GM10248 (cell line): ENCODE results near the gene STXBP4.

Source experiments
- CTCF ChIA-PET: fragments of 300-600 bp; sonication (Branson Sonifier 250); formaldehyde crosslinking; extraction: SDS; loops from one replicate; lab custom pipeline; 2021; ENCODE audit warnings: antibody characterized with exemption; lab: Yijun Ruan, JAX
- POLR2A ChIA-PET: fragments of 350-650 bp; sonication (Branson Sonifier 250); formaldehyde crosslinking; extraction: SDS; loops from one replicate; lab custom pipeline; 2020; ENCODE audit warnings: antibody characterized with exemption; lab: Yijun Ruan, JAX
- DNase-seq: peaks from one replicate; pipeline ENCODE4 v3.0.0; 2012; ENCODE audit errors: extremely low spot score
- CTCF ChIP-seq: IDR thresholded peaks from 2 replicates; pipeline ENCODE4 v1.5.1; 2012; ENCODE audit warnings: mild to moderate bottlenecking, low read depth; ENCODE audit errors: extremely low read depth, missing control alignments, control extremely low read depth

The STXBP4 gene

GRCh38 chr17:55167024-55167725 is 198.6 kb downstream of the STXBP4 start:
- CTCF ChIA-PET = interaction anchor here (1.5 kb wide), 2 partner anchors 19 to 187 kb away, joined by 3 to 4 read pairs; no protein-coding TSS in a partner anchor
- POLR2A ChIA-PET = no interaction called here
- TF ChIP-seq CTCF = no peak
- DNase-seq = no peak

GRCh38 chr17:55168958-55169687 is 200.6 kb downstream of the STXBP4 start:
- no peak for TF ChIP-seq CTCF
- POLR2A ChIA-PET = no interaction called here
- CTCF ChIA-PET = interaction anchor here (1.2 kb wide), 1 partner anchor 11 kb away, joined by 3 read pairs; no protein-coding TSS in a partner anchor
- peak; percentile 43 for DNase-seq

GRCh38 chr17:55171634-55172328 is 203.2 kb downstream of the STXBP4 start:
- CTCF ChIA-PET = interaction anchor here (0.9 to 1.6 kb wide), 2 partner anchors 8 to 11 kb away, joined by 3 to 4 read pairs; no protein-coding TSS in a partner anchor
- POLR2A ChIA-PET = no interaction called here

GRCh38 chr17:55172612-55173011 is 204.0 kb downstream of the STXBP4 start:
- POLR2A ChIA-PET = no interaction called here

More at GRCh38 chr17:55171634-55172328, 203.2 kb downstream of the STXBP4 start:
- peak; percentile 13 for DNase-seq
- TF ChIP-seq CTCF = no peak

GRCh38 chr17:55174133-55174532 is 205.6 kb downstream of the STXBP4 start:
- no peak for DNase-seq
- CTCF ChIA-PET = no interaction called here
- POLR2A ChIA-PET = no interaction called here
- TF ChIP-seq CTCF = no peak

More at GRCh38 chr17:55172612-55173011, 204.0 kb downstream of the STXBP4 start:
- CTCF ChIA-PET = interaction anchor here (1.6 kb wide), 1 partner anchor 12 kb away, joined by 4 read pairs; no protein-coding TSS in a partner anchor
- no peak for TF ChIP-seq CTCF
- no peak for DNase-seq
